ENCODE data around the gene GNAL.

DNA sequence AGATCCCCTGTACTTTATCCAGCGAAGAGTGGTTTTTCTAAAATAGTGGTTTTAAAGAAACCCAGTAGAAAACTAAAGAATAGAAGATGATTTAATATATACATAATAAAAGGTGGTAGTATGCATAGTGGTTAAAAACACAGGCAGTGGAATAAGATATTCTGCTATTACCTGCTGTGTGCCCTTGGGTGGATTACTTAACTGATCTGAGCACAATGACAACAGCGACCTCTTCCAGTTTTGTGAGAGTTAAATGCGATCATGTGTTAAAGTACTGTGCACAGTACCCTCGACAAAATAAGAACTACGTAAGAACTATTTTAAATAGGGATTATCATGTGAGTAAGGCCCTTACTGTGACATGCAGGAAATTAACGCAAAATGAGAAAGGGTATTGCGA lies 132.1 kb downstream of the GNAL start:
- TF ChIP-seq POLR2A (IDR thresholded peaks at IDR 0.05) (no peak), POLR2AphosphoS5 (IDR thresholded peaks at IDR 0.05) (no peak)
- TF ChIP-seq, protein P1, sequence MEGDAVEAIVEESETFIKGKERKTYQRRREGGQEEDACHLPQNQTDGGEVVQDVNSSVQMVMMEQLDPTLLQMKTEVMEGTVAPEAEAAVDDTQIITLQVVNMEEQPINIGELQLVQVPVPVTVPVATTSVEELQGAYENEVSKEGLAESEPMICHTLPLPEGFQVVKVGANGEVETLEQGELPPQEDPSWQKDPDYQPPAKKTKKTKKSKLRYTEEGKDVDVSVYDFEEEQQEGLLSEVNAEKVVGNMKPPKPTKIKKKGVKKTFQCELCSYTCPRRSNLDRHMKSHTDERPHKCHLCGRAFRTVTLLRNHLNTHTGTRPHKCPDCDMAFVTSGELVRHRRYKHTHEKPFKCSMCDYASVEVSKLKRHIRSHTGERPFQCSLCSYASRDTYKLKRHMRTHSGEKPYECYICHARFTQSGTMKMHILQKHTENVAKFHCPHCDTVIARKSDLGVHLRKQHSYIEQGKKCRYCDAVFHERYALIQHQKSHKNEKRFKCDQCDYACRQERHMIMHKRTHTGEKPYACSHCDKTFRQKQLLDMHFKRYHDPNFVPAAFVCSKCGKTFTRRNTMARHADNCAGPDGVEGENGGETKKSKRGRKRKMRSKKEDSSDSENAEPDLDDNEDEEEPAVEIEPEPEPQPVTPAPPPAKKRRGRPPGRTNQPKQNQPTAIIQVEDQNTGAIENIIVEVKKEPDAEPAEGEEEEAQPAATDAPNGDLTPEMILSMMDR (IDR thresholded peaks at IDR 0.05 in 8 of 11, conservative IDR thresholded peaks at IDR 0.05 in 3 of 11), result no peak

Data from spleen (tissue), 7 donors.